ENCODE data around the gene KIRREL3.
A peak's percentile ranks its signal among the peaks of the same experiment; 100 is the strongest.

Gene KIRREL3

GRCh38 chr11:126870021-126870420, 130.5 kb downstream of the KIRREL3 start:
- DNase-seq (ENCODE audit: low read depth) = no peak

DNA sequence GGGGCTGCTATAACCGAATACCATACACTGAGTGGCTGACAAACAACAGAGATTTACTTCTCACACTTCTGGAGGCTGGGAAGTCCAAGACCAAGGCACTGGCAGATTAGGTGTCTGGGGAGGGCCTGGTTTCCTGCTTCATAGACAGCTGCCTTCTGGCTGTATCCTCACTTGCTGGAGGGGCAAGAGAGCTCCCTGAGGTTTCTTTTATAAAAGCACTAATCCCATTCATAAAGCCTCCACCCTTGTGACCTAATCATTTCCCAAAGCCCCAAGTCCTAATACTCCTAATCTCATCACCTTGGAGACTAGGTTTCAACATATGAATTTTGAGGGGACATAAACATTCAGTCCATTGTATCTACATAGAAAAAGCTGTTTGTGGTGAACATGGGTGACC, 131.8 kb downstream of the KIRREL3 start:
- no peak for DNase-seq (ENCODE audit: low read depth)

- DNase-seq (ENCODE audit: low read depth) = no peak
Measured at GRCh38 chr11:126864934-126865333, 135.6 kb downstream of the KIRREL3 start.

DNA sequence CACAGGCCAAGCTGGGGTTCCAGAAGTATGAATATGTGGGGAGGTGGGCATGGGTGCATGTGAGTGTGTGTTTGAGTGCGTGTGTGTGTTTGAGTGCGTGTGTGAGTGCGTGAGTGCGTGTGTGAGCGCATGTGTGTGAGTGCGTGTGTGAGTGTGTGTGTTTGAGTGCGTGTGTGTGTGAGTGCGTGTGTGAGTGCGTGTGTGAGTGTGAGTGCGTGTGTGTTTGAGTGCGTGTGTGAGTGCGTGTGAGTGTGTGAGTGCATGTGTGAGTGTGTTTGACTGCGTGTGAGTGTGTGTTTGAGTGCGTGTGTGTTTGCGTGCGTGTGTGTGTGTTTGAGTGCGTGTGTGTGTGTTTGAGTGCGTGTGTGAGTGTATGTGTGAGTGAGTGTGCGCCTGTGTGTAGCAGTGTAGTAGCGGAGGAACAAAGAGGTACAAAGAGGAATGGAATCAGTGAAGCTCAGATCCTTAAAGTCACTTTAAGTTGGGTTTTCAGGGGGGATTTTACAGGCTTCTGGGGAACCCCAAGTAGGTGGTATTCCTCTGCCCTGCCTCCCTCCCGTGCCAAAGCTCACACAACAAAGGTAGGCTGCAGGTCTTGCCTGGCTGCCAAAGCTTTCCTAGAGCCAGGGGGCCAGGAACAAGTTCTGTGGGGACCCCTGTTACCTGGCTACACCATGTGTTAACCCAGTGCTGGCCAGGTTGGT, 137.1 kb downstream of the KIRREL3 start:
- DNase-seq (ENCODE audit: low read depth) = no peak

- no peak for DNase-seq (ENCODE audit: low read depth)
Measured at GRCh38 chr11:126862664-126863243, 137.8 kb downstream of the KIRREL3 start.

GRCh38 chr11:126861796-126862459, 138.6 kb downstream of the KIRREL3 start:
- DNase-seq (ENCODE audit: low read depth) = no peak

DNA sequence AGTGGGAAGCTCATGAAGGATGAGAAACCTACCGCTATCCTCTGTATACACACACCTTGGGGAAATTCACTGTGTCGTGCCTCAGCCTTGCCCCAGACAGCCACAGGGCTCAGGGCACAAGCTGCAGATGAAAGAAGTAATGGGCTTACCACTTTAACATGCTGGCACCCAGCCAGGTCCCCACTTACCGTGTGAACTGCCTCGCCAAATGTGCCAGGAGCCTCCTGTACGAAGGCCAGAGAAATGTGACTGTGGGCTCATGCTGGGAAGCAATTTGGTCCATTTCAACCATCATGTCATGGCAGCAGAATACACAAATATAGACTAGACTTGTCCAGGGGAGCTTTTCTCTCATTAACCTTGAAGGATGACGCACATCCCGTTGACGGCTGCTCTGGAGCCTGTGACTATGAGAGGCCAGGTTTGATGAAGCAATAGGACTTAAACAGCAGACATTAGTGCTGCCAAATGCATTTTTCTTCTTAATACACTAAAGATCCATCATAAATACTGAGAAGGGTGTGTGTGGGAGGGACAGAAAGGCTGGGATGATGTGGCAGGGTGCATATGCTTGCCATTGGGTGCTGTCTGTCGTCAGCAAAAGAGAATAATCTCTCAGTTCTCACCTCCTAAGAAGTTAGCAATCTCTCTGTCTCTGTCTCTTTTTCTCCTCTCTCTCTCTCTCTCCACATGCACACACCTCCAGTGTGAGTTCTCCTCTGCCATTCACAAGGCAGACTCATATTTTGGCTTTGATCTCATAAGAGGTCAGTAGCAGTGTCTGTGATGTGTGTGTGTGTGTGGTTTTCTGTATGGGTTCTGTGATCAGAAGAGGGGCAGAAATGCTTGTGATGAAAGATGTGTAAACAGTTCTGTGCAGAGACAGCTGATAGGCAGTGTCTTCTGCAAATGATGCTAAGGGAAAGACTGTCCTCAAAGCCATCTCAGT, 142.4 kb downstream of the KIRREL3 start:
- no peak for DNase-seq (ENCODE audit: low read depth)

- no peak for DNase-seq (ENCODE audit: low read depth)
Measured at GRCh38 chr11:126855536-126855935, 145.0 kb downstream of the KIRREL3 start.

DNA sequence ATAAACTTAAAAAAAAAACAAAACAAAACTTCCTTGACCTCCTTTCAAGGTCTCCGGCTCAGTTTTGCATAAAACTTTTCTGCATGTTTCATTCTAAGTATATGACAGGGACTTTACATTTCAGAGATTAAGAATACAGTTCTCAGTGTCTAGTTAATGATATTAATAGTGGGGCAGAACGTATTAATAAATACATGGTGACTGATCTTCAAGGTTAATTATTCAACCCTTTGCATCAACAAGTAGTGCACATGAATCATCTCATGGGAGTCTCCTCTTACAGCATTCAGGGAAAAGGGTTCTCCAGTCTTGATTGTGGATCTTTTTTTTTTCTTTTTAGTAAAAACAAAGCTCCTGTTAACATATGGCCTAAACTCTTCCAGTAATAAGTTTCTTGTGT, 146.8 kb downstream of the KIRREL3 start:
- no peak for DNase-seq (ENCODE audit: low read depth)

DNA sequence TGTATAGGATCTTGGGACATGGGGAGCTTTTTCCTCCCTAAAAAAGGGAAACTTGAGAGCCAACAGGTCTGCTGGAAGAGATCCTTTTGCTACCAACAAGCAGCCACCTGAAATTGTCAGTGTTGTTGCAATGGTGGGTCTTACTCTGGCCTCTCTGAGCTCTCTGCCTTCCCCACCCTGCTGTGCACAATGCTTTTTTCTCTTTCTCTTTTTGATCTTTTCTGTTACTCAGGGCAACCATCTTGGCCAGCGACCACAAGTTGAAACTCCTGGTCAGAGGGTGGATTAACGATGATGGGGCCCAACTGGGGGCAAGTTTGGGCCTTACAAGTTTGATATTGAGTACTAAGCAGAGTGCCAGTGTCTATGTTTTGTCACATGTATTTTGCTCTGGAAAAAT, 155.8 kb downstream of the KIRREL3 start:
- no peak for DNase-seq (ENCODE audit: low read depth)

DNA sequence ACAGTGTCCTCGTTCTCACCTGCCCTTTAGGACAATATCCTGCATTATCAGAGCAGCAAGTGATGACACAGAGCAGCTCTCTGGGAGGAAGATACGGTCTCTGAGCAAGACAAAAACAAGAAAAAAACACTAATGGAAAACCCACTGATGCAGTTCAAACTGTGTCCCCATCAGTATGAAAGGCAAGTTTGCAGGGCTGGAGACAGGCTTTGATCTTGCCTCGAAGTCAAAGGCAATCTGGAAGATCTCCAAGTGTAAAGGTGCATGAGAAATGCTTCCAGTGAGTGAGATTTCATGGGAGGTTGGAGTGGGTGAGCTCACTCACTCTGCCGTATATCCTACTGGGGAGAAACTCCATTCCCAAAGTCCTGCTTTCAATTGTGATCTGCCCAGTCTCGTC, 157.5 kb downstream of the KIRREL3 start:
- DNase-seq (ENCODE audit: low read depth) = no peak

- DNase-seq (ENCODE audit: low read depth) = no peak
Measured at GRCh38 chr11:126841999-126842398, 158.6 kb downstream of the KIRREL3 start.

DNA sequence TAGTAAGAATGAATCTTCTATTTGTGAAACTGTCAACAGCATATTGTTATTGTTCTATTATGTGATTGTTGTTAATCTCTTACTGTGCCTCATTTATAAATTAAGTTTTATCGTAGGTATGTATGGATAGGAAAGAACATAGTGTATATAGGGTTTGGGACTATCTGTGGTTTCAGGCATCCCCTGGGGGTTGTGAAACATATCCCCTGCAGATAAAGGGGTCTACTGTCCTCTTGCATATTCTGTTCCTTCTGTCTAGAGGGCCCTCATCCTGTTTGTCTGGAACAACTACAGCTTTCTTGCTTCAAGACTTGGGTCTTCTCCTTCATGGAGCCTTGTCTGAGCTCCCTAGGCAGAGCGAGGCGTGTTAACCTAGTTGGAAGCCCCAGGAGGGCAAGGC, 159.6 kb downstream of the KIRREL3 start:
- DNase-seq (ENCODE audit: low read depth) = no peak

GRCh38 chr11:126840201-126840886, 160.2 kb downstream of the KIRREL3 start:
- no peak for DNase-seq (ENCODE audit: low read depth)

DNA sequence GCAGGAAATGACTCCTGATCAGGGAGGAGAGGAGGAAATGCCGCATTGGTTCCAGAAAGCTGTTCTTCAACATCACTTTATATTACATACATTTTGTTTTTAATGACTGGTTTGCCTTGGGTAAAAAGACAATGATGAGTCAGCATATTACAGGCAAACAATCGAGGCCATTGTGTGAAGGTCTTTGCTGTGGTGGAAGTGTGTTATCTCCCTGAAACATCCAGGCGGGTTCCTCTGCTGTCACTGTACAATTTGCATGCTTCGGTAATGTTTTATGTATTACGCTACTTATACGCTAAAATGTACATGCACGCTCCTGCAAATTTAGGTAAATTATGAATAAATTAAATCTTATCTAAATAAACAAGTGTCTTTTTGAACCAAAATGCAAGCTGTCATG, 161.1 kb downstream of the KIRREL3 start:
- DNase-seq (ENCODE audit: low read depth) = no peak

- DNase-seq (ENCODE audit: low read depth) = no peak
Measured at GRCh38 chr11:126838779-126839178, 161.8 kb downstream of the KIRREL3 start.

DNA sequence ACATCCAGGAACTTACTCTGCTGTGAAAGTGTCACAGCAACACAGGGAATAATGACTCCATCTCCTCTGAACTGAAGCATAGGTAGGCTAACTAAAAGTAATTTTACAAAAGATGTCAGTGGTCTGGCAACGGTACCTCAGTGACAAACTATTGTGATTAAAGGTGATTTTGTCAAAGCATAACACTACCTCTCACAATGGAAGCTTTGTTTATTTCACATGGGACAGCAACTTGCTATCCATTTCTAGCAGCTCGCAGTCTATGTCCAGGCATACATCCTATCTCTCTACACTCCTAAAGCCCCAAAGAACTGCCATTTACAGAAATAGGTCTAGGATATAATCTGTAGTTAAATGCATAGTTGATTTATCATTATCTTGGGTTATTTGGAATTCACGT, 163.0 kb downstream of the KIRREL3 start:
- no peak for DNase-seq (ENCODE audit: low read depth)

- peak; percentile 3 for DNase-seq (ENCODE audit: low read depth)
Measured at GRCh38 chr11:126834573-126834972, 166.0 kb downstream of the KIRREL3 start.

GRCh38 chr11:126834149-126834548, 166.4 kb downstream of the KIRREL3 start:
- DNase-seq (ENCODE audit: low read depth) = peak; percentile 41

DNA sequence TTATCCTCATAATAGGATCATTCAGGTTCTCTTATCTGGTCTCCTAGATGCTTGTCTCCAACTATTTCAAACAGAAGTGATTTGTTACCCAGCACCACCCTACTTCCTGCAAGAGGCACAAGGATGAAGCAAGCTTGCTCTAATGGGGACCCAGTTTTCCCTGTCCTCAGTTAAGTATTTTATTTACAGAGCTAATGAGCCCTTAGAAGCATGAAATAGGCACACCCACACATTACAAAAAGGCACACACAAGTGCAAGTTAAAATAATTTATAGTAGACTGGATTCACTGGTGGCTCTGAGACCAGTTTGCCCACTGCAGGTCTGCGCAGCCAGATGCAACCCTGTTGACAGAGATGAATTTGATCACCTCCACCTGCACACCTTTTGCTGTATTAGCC, 167.5 kb downstream of the KIRREL3 start:
- DNase-seq (ENCODE audit: low read depth) = no peak

DNA sequence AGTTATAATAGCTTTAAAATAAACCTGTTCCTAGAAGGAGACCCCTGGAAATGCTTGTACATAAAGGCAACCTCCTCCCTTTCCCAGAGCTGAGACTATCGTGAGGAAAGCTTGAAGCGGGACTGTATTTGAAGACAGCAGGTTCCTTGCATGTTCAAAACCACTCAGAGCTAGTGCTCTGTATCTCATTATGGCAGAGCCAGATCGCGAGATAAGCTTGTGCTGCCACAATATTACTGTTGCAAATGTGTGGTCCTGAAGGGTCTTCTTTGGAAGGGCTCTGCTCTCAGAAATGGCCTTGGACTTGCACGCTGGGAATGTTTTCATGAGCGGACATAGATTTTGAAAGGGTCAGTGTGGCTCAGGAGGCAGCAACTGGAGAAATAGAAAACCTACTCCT, 168.2 kb downstream of the KIRREL3 start:
- no peak for DNase-seq (ENCODE audit: low read depth)

All from HS-27A (cell line).